ENCODE results near the gene RPLP1.

DNA sequence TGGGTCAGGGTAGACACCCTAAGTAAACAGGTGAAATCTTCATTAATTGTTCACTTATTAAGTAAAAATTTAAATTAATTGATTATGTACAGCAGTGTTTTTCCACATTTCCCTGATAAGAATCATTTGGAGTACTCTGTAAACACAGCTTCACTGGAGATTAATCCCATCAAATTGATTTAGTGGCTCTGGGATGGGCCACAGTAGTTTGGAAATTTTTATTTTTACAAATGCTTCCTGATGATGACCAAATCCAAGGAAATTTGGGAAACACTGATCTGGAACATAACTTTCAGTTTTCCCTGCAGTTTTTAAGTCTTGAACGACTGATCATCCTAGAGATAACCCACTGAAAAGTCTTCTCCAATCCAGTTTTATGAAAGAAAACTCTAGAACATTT lies 18.8 kb upstream of the RPLP1 start:
- TF ChIP-seq, protein P1, sequence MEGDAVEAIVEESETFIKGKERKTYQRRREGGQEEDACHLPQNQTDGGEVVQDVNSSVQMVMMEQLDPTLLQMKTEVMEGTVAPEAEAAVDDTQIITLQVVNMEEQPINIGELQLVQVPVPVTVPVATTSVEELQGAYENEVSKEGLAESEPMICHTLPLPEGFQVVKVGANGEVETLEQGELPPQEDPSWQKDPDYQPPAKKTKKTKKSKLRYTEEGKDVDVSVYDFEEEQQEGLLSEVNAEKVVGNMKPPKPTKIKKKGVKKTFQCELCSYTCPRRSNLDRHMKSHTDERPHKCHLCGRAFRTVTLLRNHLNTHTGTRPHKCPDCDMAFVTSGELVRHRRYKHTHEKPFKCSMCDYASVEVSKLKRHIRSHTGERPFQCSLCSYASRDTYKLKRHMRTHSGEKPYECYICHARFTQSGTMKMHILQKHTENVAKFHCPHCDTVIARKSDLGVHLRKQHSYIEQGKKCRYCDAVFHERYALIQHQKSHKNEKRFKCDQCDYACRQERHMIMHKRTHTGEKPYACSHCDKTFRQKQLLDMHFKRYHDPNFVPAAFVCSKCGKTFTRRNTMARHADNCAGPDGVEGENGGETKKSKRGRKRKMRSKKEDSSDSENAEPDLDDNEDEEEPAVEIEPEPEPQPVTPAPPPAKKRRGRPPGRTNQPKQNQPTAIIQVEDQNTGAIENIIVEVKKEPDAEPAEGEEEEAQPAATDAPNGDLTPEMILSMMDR (IDR thresholded peaks at IDR 0.05; ENCODE audit: low read depth, low read length): no peak
- TF ChIP-seq, protein P2, sequence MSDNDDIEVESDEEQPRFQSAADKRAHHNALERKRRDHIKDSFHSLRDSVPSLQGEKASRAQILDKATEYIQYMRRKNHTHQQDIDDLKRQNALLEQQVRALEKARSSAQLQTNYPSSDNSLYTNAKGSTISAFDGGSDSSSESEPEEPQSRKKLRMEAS (IDR thresholded peaks at IDR 0.05; ENCODE audit: low read depth, low read length): no peak
- TF ChIP-seq POLR2A (IDR thresholded peaks at IDR 0.05; ENCODE audit: extremely low read depth, insufficient read length) (no peak), MYC (IDR thresholded peaks at IDR 0.05; ENCODE audit: low read depth, low read length) (no peak)

All from NB4 (cell line).